Measurements from ENCODE around the gene HOXC13.

The HOXC13 gene

GRCh38 chr12:53927220-53928029 lies 11.2 kb upstream of the HOXC13 start:
- Histone ChIP-seq H3K79me1 (ENCODE audit: low read depth, low read length) (no peaks in the 10 kb centered on the region), H2BK120ac (ENCODE audit: low read depth, low read length) (no peak overlapping the region), H4K8ac (ENCODE audit: low read depth, low read length) (no peak overlapping the region), H3K27me3 (ENCODE audit: control insufficient read depth in 3 of 3, insufficient read depth in 3 of 3, low read depth in 1 of 3, low read length in 3 of 3) (peaks cover 32 to 100% (median 90%) of the 10 kb centered on the region in 3 experiments), H3K9me3 (replicated peaks in 1 of 2; ENCODE audit: control insufficient read depth in 2 of 2, insufficient read depth in 1 of 2, low read depth in 1 of 2, low read length in 2 of 2) (peaks cover 0 to 7% of the 10 kb centered on the region in 2 donors), H3K4me3 (ENCODE audit: low read length in 2 of 2) (no peak overlapping the region), H3K4me1 (ENCODE audit: control insufficient read depth in 2 of 2, insufficient read depth in 1 of 2, low read depth in 1 of 2, low read length in 2 of 2) (no peaks in the 10 kb centered on the region), H3K18ac (ENCODE audit: low read length) (no peak overlapping the region), H2BK5ac (ENCODE audit: low read length) (no peak overlapping the region), H2BK12ac (ENCODE audit: low read length) (no peak overlapping the region), H3K4me2 (ENCODE audit: insufficient read depth, low read length, poor library complexity, severe bottlenecking) (no peak overlapping the region), H3K23ac (ENCODE audit: low read depth, low read length, poor library complexity) (no peak overlapping the region), H2BK15ac (ENCODE audit: low read length) (no peak overlapping the region), H2AK5ac (ENCODE audit: low read depth, low read length) (no peak overlapping the region), H3K36me3 (replicated peaks in 1 of 2; ENCODE audit: control insufficient read depth in 2 of 2, insufficient read depth in 2 of 2, low read length in 2 of 2) (no peaks in the 10 kb centered on the region), H3K4ac (ENCODE audit: low read length) (no peak overlapping the region), H3K14ac (ENCODE audit: low read length) (no peak overlapping the region), H3K9ac (ENCODE audit: low read depth, low read length, poor library complexity) (no peak overlapping the region), H2AFZ (ENCODE audit: low read length) (peak overlapping the region; percentile 64), H3K27ac (replicated peaks; ENCODE audit: low read length) (no peak overlapping the region), H4K91ac (ENCODE audit: low read depth, low read length, poor library complexity) (no peak overlapping the region)
- WGBS, 2 donors (ENCODE audit: extremely low coverage in 2 of 2, insufficient read length in 2 of 2, insufficient replicate concordance in 1 of 2) = no CpG with 5 or more reads among the region's 45 CpGs
- DNase-seq (ENCODE audit: low spot score) = no peak

- Histone ChIP-seq H3K23ac (ENCODE audit: low read depth, low read length, poor library complexity) (no peak overlapping the region), H4K8ac (ENCODE audit: low read depth, low read length) (no peak overlapping the region), H2BK5ac (ENCODE audit: low read length) (no peak overlapping the region), H3K9ac (ENCODE audit: low read depth, low read length, poor library complexity) (no peak overlapping the region), H2AFZ (ENCODE audit: low read length) (no peak overlapping the region), H3K14ac (ENCODE audit: low read length) (no peak overlapping the region), H2AK5ac (ENCODE audit: low read depth, low read length) (no peak overlapping the region), H3K4me2 (ENCODE audit: insufficient read depth, low read length, poor library complexity, severe bottlenecking) (no peak overlapping the region), H3K27me3 (ENCODE audit: control insufficient read depth in 3 of 3, insufficient read depth in 3 of 3, low read depth in 1 of 3, low read length in 3 of 3) (peaks cover 33 to 100% (median 95%) of the 10 kb centered on the region in 3 experiments), H3K27ac (replicated peaks; ENCODE audit: low read length) (no peak overlapping the region), H2BK15ac (ENCODE audit: low read length) (no peak overlapping the region), H3K4ac (ENCODE audit: low read length) (no peak overlapping the region), H3K4me1 (ENCODE audit: control insufficient read depth in 2 of 2, insufficient read depth in 1 of 2, low read depth in 1 of 2, low read length in 2 of 2) (no peaks in the 10 kb centered on the region), H2BK12ac (ENCODE audit: low read length) (no peak overlapping the region), H2BK120ac (ENCODE audit: low read depth, low read length) (no peak overlapping the region), H3K9me3 (replicated peaks in 1 of 2; ENCODE audit: control insufficient read depth in 2 of 2, insufficient read depth in 1 of 2, low read depth in 1 of 2, low read length in 2 of 2) (peaks cover 0 to 7% of the 10 kb centered on the region in 2 donors), H3K4me3 (ENCODE audit: low read length in 2 of 2) (no peak overlapping the region), H3K18ac (ENCODE audit: low read length) (no peak overlapping the region), H4K91ac (ENCODE audit: low read depth, low read length, poor library complexity) (no peak overlapping the region), H3K36me3 (replicated peaks in 1 of 2; ENCODE audit: control insufficient read depth in 2 of 2, insufficient read depth in 2 of 2, low read length in 2 of 2) (no peaks in the 10 kb centered on the region), H3K79me1 (ENCODE audit: low read depth, low read length) (no peaks in the 10 kb centered on the region)
- no peak for DNase-seq (ENCODE audit: low spot score)
- no CpG with 5 or more reads among the region's 31 CpGs for WGBS, 2 donors (ENCODE audit: extremely low coverage in 2 of 2, insufficient read length in 2 of 2, insufficient replicate concordance in 1 of 2)
Observed at GRCh38 chr12:53928054-53928835, 10.4 kb upstream of the HOXC13 start.

GRCh38 chr12:53929527-53929926 lies 9.1 kb upstream of the HOXC13 start:
- no peak overlapping the region for H3K14ac ChIP-seq (ENCODE audit: low read length)
- H3K9ac ChIP-seq (ENCODE audit: low read depth, low read length, poor library complexity) = no peak overlapping the region
- no peak overlapping the region for H3K4me3 ChIP-seq (ENCODE audit: low read length in 2 of 2)
- H3K27ac ChIP-seq (replicated peaks; ENCODE audit: low read length) = no peak overlapping the region
- H4K91ac ChIP-seq (ENCODE audit: low read depth, low read length, poor library complexity) = no peak overlapping the region
- no peaks in the 10 kb centered on the region for H3K36me3 ChIP-seq (replicated peaks in 1 of 2; ENCODE audit: control insufficient read depth in 2 of 2, insufficient read depth in 2 of 2, low read length in 2 of 2)
- no peak overlapping the region for H2BK120ac ChIP-seq (ENCODE audit: low read depth, low read length)
- no peak overlapping the region for H2BK15ac ChIP-seq (ENCODE audit: low read length)
- H3K4me2 ChIP-seq (ENCODE audit: insufficient read depth, low read length, poor library complexity, severe bottlenecking) = no peak overlapping the region
- H2AFZ ChIP-seq (ENCODE audit: low read length) = no peak overlapping the region
- no peak for DNase-seq (ENCODE audit: low spot score)
- H3K23ac ChIP-seq (ENCODE audit: low read depth, low read length, poor library complexity) = no peak overlapping the region
- no peak overlapping the region for H3K18ac ChIP-seq (ENCODE audit: low read length)
- no peak overlapping the region for H2BK5ac ChIP-seq (ENCODE audit: low read length)
- H3K9me3 ChIP-seq (replicated peaks in 1 of 2; ENCODE audit: control insufficient read depth in 2 of 2, insufficient read depth in 1 of 2, low read depth in 1 of 2, low read length in 2 of 2) = peaks cover 0 to 7% of the 10 kb centered on the region in 2 donors
- H2BK12ac ChIP-seq (ENCODE audit: low read length) = no peak overlapping the region
- no peak overlapping the region for H3K4ac ChIP-seq (ENCODE audit: low read length)
- WGBS, 2 donors (ENCODE audit: extremely low coverage in 2 of 2, insufficient read length in 2 of 2, insufficient replicate concordance in 1 of 2) = no CpG with 5 or more reads among the region's 4 CpGs
- H3K27me3 ChIP-seq (ENCODE audit: control insufficient read depth in 3 of 3, insufficient read depth in 3 of 3, low read depth in 1 of 3, low read length in 3 of 3) = peaks cover 43 to 100% (median 96%) of the 10 kb centered on the region in 3 experiments
- no peaks in the 10 kb centered on the region for H3K79me1 ChIP-seq (ENCODE audit: low read depth, low read length)
- no peak overlapping the region for H4K8ac ChIP-seq (ENCODE audit: low read depth, low read length)
- H3K4me1 ChIP-seq (ENCODE audit: control insufficient read depth in 2 of 2, insufficient read depth in 1 of 2, low read depth in 1 of 2, low read length in 2 of 2) = no peaks in the 10 kb centered on the region
- no peak overlapping the region for H2AK5ac ChIP-seq (ENCODE audit: low read depth, low read length)
